HFFc6 (cell line): Measurements from ENCODE around the gene EPS8L3. TPM values are rescaled to one million over a fixed set of nuclear protein-coding genes. Genes with fewer than 3 reads are reported as not detected.

Source experiments
- DNase-seq: peaks from one replicate; pipeline ENCODE4 v3.0.0-alpha.2; 2018
- H3K27ac Mint-ChIP-seq: 2 replicates; pipeline ENCODE4 v1.8.0; 2020; ENCODE audit warnings: mild to moderate bottlenecking, mixed read lengths
- H3K27me3 Mint-ChIP-seq: 2 replicates; pipeline ENCODE4 v1.8.0; 2021; ENCODE audit warnings: mild to moderate bottlenecking, moderate library complexity, mixed read lengths; ENCODE audit not compliant: insufficient read depth
- H3K36me3 Mint-ChIP-seq: 2 replicates; pipeline ENCODE4 v1.8.0; 2021; ENCODE audit warnings: low read depth, mixed read lengths
- H3K4me1 Mint-ChIP-seq: 2 replicates; pipeline ENCODE4 v1.8.0; 2020; ENCODE audit warnings: low read depth, mixed read lengths
- H3K4me3 Mint-ChIP-seq: 2 replicates; pipeline ENCODE4 v1.8.0; 2020; ENCODE audit warnings: mild to moderate bottlenecking, moderate library complexity, mixed read lengths
- H3K9me3 Mint-ChIP-seq: 2 replicates; pipeline ENCODE4 v1.8.0; 2020; ENCODE audit warnings: mild to moderate bottlenecking, mixed read lengths
- total RNA-seq, 6 experiments: library from RNA; stranded (reverse); fragmentation: NEBNext Ultra II Directional; extraction: Animal tissue kit (Norgen Biotek cat#: 25700); gene quantifications; 2 replicates in 1 of 6; 3 replicates in 5 of 6; pipeline ENCODE4 v1.2.3, GENCODE V29; 2021
- TF ChIP-seq, protein P1 (sequence below): fragments of 200-600 bp; sonication (generic); IDR thresholded peaks from 2 replicates; pipeline ENCODE4 v1.5.0; 2021; ENCODE audit warnings: antibody characterized with exemption, mild to moderate bottlenecking

EPS8L3 gene
- total RNA-seq, 6 experiments from 2014 or later = not detected

DNA sequence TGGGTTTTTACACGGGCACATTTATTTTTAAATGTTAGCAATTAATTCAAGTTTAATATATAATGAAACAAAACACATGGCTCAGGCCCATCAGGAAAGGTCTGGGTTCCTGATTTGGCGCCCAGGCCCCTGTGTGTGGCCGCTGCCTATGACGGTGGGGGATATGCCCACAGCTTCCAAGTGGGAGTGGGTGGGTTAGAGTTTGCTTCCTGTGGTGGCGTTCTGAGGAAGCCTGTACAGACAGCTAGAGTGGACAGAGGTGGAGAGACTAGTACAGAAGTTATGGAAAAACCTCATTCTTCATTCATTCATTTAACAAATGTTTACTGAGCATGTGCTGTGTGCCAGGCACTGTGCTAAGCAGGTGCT, 22.4 kb upstream of the EPS8L3 start:
- no peak for DNase-seq
- H3K36me3 Mint-ChIP-seq = peaks cover 4% of the 10 kb centered on the region; the same call in 1 of the 2 replicates
- H3K9me3 Mint-ChIP-seq = peaks cover 6% of the 10 kb centered on the region
- H3K4me1 Mint-ChIP-seq = peaks cover 65% of the 10 kb centered on the region
- TF ChIP-seq, protein P1, sequence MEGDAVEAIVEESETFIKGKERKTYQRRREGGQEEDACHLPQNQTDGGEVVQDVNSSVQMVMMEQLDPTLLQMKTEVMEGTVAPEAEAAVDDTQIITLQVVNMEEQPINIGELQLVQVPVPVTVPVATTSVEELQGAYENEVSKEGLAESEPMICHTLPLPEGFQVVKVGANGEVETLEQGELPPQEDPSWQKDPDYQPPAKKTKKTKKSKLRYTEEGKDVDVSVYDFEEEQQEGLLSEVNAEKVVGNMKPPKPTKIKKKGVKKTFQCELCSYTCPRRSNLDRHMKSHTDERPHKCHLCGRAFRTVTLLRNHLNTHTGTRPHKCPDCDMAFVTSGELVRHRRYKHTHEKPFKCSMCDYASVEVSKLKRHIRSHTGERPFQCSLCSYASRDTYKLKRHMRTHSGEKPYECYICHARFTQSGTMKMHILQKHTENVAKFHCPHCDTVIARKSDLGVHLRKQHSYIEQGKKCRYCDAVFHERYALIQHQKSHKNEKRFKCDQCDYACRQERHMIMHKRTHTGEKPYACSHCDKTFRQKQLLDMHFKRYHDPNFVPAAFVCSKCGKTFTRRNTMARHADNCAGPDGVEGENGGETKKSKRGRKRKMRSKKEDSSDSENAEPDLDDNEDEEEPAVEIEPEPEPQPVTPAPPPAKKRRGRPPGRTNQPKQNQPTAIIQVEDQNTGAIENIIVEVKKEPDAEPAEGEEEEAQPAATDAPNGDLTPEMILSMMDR = no peak
- no peak overlapping the region for H3K27ac Mint-ChIP-seq
- H3K4me3 Mint-ChIP-seq = no peak overlapping the region
- H3K27me3 Mint-ChIP-seq = no peaks in the 10 kb centered on the region; the same call in 1 of the 2 replicates

DNA sequence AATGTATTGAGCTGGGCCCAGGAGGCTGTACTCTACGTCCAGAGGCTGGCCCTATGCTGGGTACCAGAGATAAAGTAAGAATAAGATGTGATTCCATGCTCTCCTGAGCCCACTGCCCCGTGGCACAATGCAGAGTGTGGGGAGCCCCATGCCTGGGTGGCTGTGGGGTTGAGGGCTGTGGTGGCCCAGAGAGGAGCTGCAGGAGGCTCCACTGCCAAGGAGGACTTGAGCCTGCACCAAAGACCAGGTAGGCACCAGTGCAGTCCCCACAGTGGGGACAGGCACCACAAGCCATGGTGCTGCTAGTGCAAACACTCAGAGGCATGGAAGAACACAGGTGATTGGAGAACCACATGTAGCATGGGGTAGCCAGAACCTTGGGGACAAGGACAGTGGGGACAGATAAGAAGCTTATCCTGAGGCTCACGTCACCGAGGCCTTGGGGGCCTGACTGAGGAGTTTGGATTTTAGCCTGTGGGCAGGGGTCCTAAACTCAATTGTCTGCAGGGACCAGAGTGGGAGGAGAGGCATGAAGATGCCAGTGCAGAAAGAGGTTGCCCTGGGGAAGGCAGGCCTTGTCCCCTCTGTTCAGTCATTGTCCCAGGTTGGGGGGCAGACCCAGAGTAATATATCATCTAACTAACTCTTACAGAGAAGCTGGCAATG, 21.9 kb upstream of the EPS8L3 start:
- peaks cover 69% of the 10 kb centered on the region for H3K4me1 Mint-ChIP-seq
- no peak for DNase-seq

GRCh38 chr1:109784551-109785252, 21.0 kb upstream of the EPS8L3 start:
- Mint-ChIP-seq H3K9me3 (peaks cover 11% of the 10 kb centered on the region), H3K27me3 (no peaks in the 10 kb centered on the region; the same call in 1 of the 2 replicates), H3K36me3 (peaks cover 9% of the 10 kb centered on the region), H3K27ac (no peak overlapping the region), H3K4me3 (no peak overlapping the region), H3K4me1 (peaks cover 70% of the 10 kb centered on the region)
- no peak for DNase-seq
- TF ChIP-seq, protein P1 = no peak

More for the DNA sequence above, 21.9 kb upstream of the EPS8L3 start:
- Mint-ChIP-seq H3K36me3 (peaks cover 7% of the 10 kb centered on the region), H3K9me3 (peaks cover 9% of the 10 kb centered on the region), H3K27ac (no peak overlapping the region), H3K27me3 (no peaks in the 10 kb centered on the region; the same call in 1 of the 2 replicates), H3K4me3 (no peak overlapping the region)
- TF ChIP-seq, protein P1 = no peak

DNA sequence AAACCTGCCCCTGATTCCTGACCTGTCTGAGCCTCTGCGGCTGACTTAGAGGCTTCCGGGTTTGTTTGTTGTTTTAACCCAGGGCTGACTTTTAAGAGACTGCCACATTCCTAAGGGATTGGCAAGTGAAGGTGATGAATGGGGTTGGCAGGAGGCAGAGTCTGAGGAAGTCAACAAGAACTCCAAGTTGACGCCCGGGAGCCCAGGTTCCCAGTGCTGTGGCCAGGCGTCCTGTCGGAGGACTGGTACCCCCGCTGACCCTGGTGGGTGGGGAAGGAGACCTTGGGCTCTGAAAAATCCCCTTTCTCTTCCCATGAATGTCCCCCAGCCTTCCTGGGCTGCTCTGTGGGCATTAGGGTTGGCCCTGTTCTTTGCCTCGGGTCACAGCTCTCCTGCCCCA, 19.7 kb upstream of the EPS8L3 start:
- TF ChIP-seq, protein P1 = no peak
- H3K4me1 Mint-ChIP-seq = peaks cover 63% of the 10 kb centered on the region
- H3K27ac Mint-ChIP-seq = peak overlapping the region; percentile 38; the same call in 1 of the 2 replicates
- peaks cover 9% of the 10 kb centered on the region for H3K36me3 Mint-ChIP-seq
- peak overlapping the region; percentile 15; the same call in 1 of the 2 replicates for H3K4me3 Mint-ChIP-seq
- H3K27me3 Mint-ChIP-seq = no peaks in the 10 kb centered on the region; the same call in 1 of the 2 replicates
- peaks cover 11% of the 10 kb centered on the region for H3K9me3 Mint-ChIP-seq
- DNase-seq = peak; percentile 83

GRCh38 chr1:109782927-109783326, 19.2 kb upstream of the EPS8L3 start:
- Mint-ChIP-seq H3K4me3 (peak overlapping the region; percentile 15; the same call in 1 of the 2 replicates), H3K27me3 (no peaks in the 10 kb centered on the region; the same call in 1 of the 2 replicates), H3K4me1 (peaks cover 63% of the 10 kb centered on the region), H3K36me3 (peaks cover 9% of the 10 kb centered on the region), H3K9me3 (peaks cover 11% of the 10 kb centered on the region), H3K27ac (peak overlapping the region; percentile 65)
- TF ChIP-seq, protein P1 = no peak
- DNase-seq = no peak
